T-cell (primary cell): ENCODE data around the gene FBXO11. TPM values are rescaled to one million over a fixed set of nuclear protein-coding genes. Genes with fewer than 3 reads are reported as not detected.

Experiments used
- ATAC-seq, 4 experiments: fragments of 200-7000 bp in 3 of 4; fragments of 150-1000 bp in 1 of 4; cut with Tn5 transposase; replicated peaks in 1 of 4; 1 replicate in 3 of 4; 2 replicates in 1 of 4; pipeline ENCODE4 v1.10.0; 2021; ENCODE audit warnings: moderate library complexity in 3 of 4, mild to moderate bottlenecking in 2 of 4, moderate number of reproducible peaks in 1 of 4
- CTCF ChIA-PET, 2 donors: fragments of 300-600 bp; sonication (Branson Sonifier 250); formaldehyde crosslinking; loops; one replicate each; lab custom pipeline; 2022; ENCODE audit warnings: antibody characterized with exemption in 2 of 2; lab: Charles Lee
- POLR2A ChIA-PET, 2 donors: fragments of 300-600 bp; sonication (Branson Sonifier 250); formaldehyde crosslinking; loops; one replicate each; lab custom pipeline; 2022; ENCODE audit warnings: antibody characterized with exemption in 2 of 2; lab: Charles Lee
- DNase-seq, 35 experiments: peaks; one replicate each; pipeline versions ENCODE4 v3.0.0 to v3.0.0-alpha.2; 2013 to 2023
- H3K27ac ChIP-seq: one replicate; pipeline ENCODE4 v1.5.1; 2013; ENCODE audit warnings: low read length
- H3K27me3 ChIP-seq, 2 experiments: replicated peaks in 1 of 2; 1 replicate in 1 of 2; 2 replicates in 1 of 2; pipeline versions ENCODE4 v1.6.1 to v1.7.0; 2013; ENCODE audit warnings: low read length in 1 of 2, mixed read lengths in 1 of 2; ENCODE audit not compliant: control insufficient read depth in 2 of 2, insufficient read depth in 2 of 2; ENCODE audit errors: extremely low read depth in 1 of 2
- H3K36me3 ChIP-seq, 2 donors: 1 replicate in 1 of 2; 2 replicates in 1 of 2; pipeline versions ENCODE4 v1.6.1 to v1.7.0; 2013; ENCODE audit warnings: low read length in 1 of 2; ENCODE audit not compliant: control insufficient read depth in 2 of 2, insufficient read depth in 1 of 2; ENCODE audit errors: extremely low read depth in 1 of 2
- H3K4me1 ChIP-seq, 2 experiments: 1 replicate in 1 of 2; 2 replicates in 1 of 2; pipeline versions ENCODE4 v1.6.1 to v1.7.0; 2013; ENCODE audit warnings: low read length in 2 of 2, mixed read lengths in 1 of 2; ENCODE audit not compliant: insufficient read depth in 2 of 2, control insufficient read depth in 1 of 2; ENCODE audit errors: extremely low read depth in 1 of 2
- H3K4me3 ChIP-seq, 2 donors: 1 replicate in 1 of 2; 2 replicates in 1 of 2; pipeline versions ENCODE4 v1.5.1 to v1.7.0; 2013; ENCODE audit warnings: mild to moderate bottlenecking in 2 of 2, low read length in 1 of 2, moderate library complexity in 1 of 2; ENCODE audit not compliant: control insufficient read depth in 1 of 2; ENCODE audit errors: extremely low read depth in 1 of 2
- H3K9me3 ChIP-seq: 2 replicates; pipeline ENCODE4 v1.7.0; 2013
- H3K27ac Mint-ChIP-seq, 2 donors: one replicate each; pipeline ENCODE4 v1.8.0; 2020 to 2021; ENCODE audit warnings: mild to moderate bottlenecking in 2 of 2, mixed read lengths in 2 of 2
- H3K27me3 Mint-ChIP-seq, 2 donors: one replicate each; pipeline ENCODE4 v1.8.0; 2021 to 2022; ENCODE audit warnings: mixed read lengths in 2 of 2
- H3K36me3 Mint-ChIP-seq: one replicate; pipeline ENCODE4 v1.8.0; 2021; ENCODE audit warnings: mixed read lengths
- H3K4me1 Mint-ChIP-seq, 3 donors: one replicate each; pipeline ENCODE4 v1.8.0; 2020 to 2022; ENCODE audit warnings: mixed read lengths in 3 of 3, mild to moderate bottlenecking in 1 of 3
- H3K4me3 Mint-ChIP-seq, 3 donors: one replicate each; pipeline ENCODE4 v1.8.0; 2020 to 2022; ENCODE audit warnings: mild to moderate bottlenecking in 3 of 3, mixed read lengths in 3 of 3, moderate library complexity in 3 of 3
- H3K9me3 Mint-ChIP-seq, 3 donors: one replicate each; pipeline ENCODE4 v1.8.0; 2020 to 2022; ENCODE audit warnings: mixed read lengths in 3 of 3
- WGBS: methylation state at CpG from one replicate; pipeline ENCODE4 v1.1.5; 2013; ENCODE audit warnings: missing lambda C conversion rate; ENCODE audit not compliant: insufficient coverage; 5-methylcytosine and 5-hydroxymethylcytosine counted together
- total RNA-seq, 35 experiments: library from RNA in 6 of 35; stranded (reverse) in 6 of 35; fragments of 120-200 nt in 1 of 35; gene quantifications; one replicate each; pipeline versions ENCODE4 v1.2.1 to v1.2.4 and lab custom pipeline; 2013 to 2026

Gene FBXO11
- total RNA-seq, 5 donors from 2014 or later (not counting 1 experiment from before 2014, with no cell fraction given) = 70.2 to 90.0 (median 74.6) TPM

DNA sequence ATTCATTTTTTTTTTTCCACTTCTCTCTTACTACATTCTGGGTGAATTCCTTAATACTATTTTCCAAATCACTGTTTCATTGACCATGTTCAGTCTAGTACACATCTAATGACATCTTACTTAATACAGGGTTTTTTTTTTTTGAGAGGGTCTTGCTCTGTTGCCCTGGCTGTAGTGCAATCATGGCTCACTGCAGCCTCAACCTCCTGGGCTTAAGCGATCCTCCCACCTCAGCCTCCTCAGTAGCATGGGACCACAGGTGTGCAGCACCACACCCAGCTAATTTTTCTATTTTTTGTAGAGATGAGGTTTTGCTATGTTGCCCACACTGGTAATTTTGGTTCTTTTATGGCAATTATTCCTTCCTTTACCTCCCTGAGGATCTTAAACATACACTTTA is 29.4 kb downstream of the FBXO11 start:
- Mint-ChIP-seq H3K9me3 (no peaks in the 10 kb centered on the region), H3K36me3 (peaks cover 23% of the 10 kb centered on the region), H3K27me3 (no peaks in the 10 kb centered on the region), H3K4me3 (no peak overlapping the region), H3K4me1 (peaks cover 64 to 72% (median 71%) of the 10 kb centered on the region in 3 donors), H3K27ac (peak overlapping the region; percentile 29 to 40)
- peaks cover 0 to 9% of the 10 kb centered on the region in 2 donors for H3K36me3 ChIP-seq
- H3K9me3 ChIP-seq = no peaks in the 10 kb centered on the region
- ATAC-seq = no peak
- no peak overlapping the region for H3K4me3 ChIP-seq
- POLR2A ChIA-PET = interaction anchor here in 1 of 2 donors (1.0 kb wide), 1 partner anchor 11 kb away, joined by 3 read pairs; no protein-coding TSS in a partner anchor
- H3K27ac ChIP-seq = no peak overlapping the region
- WGBS = no CpG with 5 or more reads among the region's 1 CpG
- CTCF ChIA-PET = no interaction called here
- H3K27me3 ChIP-seq = no peaks in the 10 kb centered on the region
- no peak for DNase-seq
- H3K4me1 ChIP-seq = peaks cover 7 to 22% of the 10 kb centered on the region in 2 experiments

DNA sequence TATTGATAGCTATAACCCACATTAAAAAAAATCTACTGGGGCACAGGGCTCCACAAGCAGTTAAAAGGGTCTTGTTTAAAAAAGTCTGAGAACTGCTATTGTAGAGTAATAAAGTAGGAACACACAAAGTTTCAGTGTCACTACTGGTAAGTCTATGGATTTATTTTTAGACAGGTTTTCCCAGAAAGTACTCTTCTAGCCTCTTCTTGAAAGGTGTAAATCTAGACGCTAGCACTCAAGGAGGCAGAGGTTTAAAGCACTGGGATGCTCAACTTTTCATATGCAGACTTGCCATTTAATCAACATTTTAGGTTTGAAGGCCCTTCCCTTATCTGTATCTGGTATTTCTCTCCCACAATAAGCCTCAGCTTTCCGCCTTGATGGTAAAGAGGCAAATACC is 33.4 kb downstream of the FBXO11 start:
- H3K4me3 ChIP-seq = no peak overlapping the region
- H3K27ac Mint-ChIP-seq = peak overlapping the region in 1 of 2 donors; percentile 56
- H3K36me3 Mint-ChIP-seq = peaks cover 24% of the 10 kb centered on the region
- POLR2A ChIA-PET = interaction anchor here in 1 of 2 donors (0.6 kb wide), 1 partner anchor 20 kb away, joined by 3 read pairs; no protein-coding TSS in a partner anchor
- peaks cover 21 to 24% of the 10 kb centered on the region in 2 experiments for H3K4me1 ChIP-seq
- peaks cover 0 to 14% of the 10 kb centered on the region in 2 donors for H3K36me3 ChIP-seq
- H3K4me1 Mint-ChIP-seq = peaks cover 67 to 85% (median 79%) of the 10 kb centered on the region in 3 donors
- H3K9me3 Mint-ChIP-seq = no peaks in the 10 kb centered on the region
- CTCF ChIA-PET = interaction anchor here (0.6 to 1.5 kb wide), 3 partner anchors 10 to 14 kb away, joined by 3 to 4 read pairs (median 4); no protein-coding TSS in a partner anchor
- no peak overlapping the region for H3K4me3 Mint-ChIP-seq
- DNase-seq (no peak), ATAC-seq (no peak)
- H3K27me3 Mint-ChIP-seq = no peaks in the 10 kb centered on the region
- no peaks in the 10 kb centered on the region for H3K9me3 ChIP-seq
- no peaks in the 10 kb centered on the region for H3K27me3 ChIP-seq
- 100% methylated on average over 1 of the region's 2 CpGs for WGBS
- H3K27ac ChIP-seq = no peak overlapping the region

DNA sequence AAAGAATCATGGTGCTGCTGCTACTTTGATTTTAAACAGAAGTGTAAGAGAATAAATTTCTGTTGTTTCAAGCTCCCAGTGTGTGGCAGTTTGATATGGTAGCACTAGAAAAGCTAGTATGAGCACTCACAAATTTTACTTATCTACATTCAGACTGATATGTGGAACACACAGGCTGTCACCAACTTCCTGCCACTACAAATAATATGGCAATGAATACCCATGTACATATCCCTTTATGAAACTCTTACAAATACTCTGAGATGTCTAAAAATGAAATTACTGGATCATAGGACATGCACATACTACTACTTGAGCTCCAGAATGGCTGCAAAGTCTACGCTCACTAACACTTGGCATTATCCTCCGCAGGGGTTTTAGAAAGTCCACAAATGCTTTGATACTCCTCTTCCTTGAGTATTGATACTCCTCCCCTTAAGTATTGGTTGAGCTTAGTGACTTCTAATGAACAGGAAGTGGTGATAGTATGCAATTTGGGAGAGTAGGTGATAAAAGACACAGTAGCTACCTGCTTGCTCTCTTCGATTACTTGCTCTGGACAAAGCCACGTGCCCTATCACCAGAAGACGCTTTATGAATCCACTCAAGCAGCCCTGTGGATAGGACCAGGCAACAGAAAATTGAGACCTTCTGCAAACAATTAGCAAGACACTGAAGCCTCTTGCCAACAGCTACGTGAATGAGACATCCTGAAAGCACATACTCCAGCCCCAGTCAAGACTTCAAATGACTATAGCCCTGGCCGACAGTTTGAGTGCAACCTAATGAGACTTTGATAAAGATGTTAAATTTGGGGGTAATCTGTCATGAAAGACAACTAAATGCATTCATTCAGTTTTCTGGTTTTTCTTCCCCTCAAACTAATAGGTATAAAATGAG is 35.4 kb downstream of the FBXO11 start:
- ChIA-PET POLR2A (interaction anchor here in 1 of 2 donors (0.6 to 1.2 kb wide), 3 partner anchors 12 to 36 kb away, joined by 3 to 4 read pairs (median 3); partner anchors contain the start of gene FBXO11), CTCF (interaction anchor here (0.5 to 1.6 kb wide), 5 partner anchors 9 to 330 kb away, joined by 3 to 4 read pairs (median 3); no protein-coding TSS in a partner anchor)
- Histone ChIP-seq H3K27ac (peak overlapping the region; percentile 2), H3K36me3 (peaks cover 0 to 14% of the 10 kb centered on the region in 2 donors), H3K9me3 (no peaks in the 10 kb centered on the region), H3K4me1 (peaks cover 21 to 25% of the 10 kb centered on the region in 2 experiments), H3K4me3 (no peak overlapping the region), H3K27me3 (no peaks in the 10 kb centered on the region)
- H3K27me3 Mint-ChIP-seq = no peaks in the 10 kb centered on the region
- 89% methylated on average over 3 of the region's 7 CpGs for WGBS
- H3K36me3 Mint-ChIP-seq = peaks cover 15% of the 10 kb centered on the region
- H3K9me3 Mint-ChIP-seq = no peaks in the 10 kb centered on the region
- DNase-seq (no peak), ATAC-seq (peak in 2 of 4 experiments; percentile 38 to 50)
- H3K27ac Mint-ChIP-seq = peak overlapping the region; percentile 70 to 88
- H3K4me3 Mint-ChIP-seq = peak overlapping the region in 1 of 3 donors; percentile 7
- peaks cover 67 to 86% (median 81%) of the 10 kb centered on the region in 3 donors for H3K4me1 Mint-ChIP-seq

DNA sequence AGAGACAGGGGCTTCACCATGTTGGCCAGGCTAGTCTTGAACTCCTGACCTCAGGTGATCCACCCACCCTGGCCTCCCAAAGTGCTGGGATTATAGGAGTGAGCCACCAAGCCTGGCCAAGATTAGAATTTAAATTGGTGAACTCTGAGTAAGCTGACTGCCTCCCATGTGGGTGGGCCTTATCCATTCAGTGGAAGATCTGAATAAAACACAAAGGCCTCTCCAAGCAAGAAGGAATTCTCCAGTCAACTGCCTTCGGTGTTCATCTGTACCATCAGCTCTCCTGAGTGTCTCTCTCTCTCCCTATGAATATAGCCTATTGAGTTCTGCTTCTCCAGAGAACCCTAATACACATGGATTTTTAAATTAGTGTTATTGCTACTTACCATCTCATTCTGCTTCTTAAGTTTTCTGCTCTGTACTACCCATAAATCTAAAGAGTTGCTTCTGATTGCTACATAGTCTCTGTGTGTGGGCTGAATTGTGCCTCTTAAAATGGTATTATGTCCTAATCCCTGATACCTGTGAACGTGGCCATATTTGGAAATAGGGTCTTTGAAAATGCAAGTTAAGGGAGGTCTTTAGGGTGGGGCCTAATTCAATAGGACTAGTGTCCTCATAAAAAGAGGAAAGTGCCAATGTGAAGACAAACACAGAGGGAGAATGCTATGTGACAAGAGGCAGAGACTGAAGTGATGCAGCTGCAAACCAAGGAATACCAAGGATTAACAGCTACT is 36.3 kb downstream of the FBXO11 start:
- H3K27me3 Mint-ChIP-seq = no peaks in the 10 kb centered on the region
- ChIA-PET CTCF (interaction anchor here in 1 of 2 donors (1.6 kb wide), 1 partner anchor 33 kb away, joined by 4 read pairs; no protein-coding TSS in a partner anchor), POLR2A (interaction anchor here in 1 of 2 donors (1.2 kb wide), 1 partner anchor 37 kb away, joined by 4 read pairs; the partner anchor contains the start of gene FBXO11)
- H3K9me3 ChIP-seq = no peaks in the 10 kb centered on the region
- WGBS = 88% methylated on average over 1 of the region's 2 CpGs
- peak overlapping the region in 1 of 2 donors; percentile 42 for H3K27ac Mint-ChIP-seq
- DNase-seq (no peak), ATAC-seq (no peak)
- no peak overlapping the region for H3K4me3 ChIP-seq
- peaks cover 75 to 89% (median 84%) of the 10 kb centered on the region in 3 donors for H3K4me1 Mint-ChIP-seq
- H3K36me3 ChIP-seq = peaks cover 0 to 14% of the 10 kb centered on the region in 2 donors
- H3K36me3 Mint-ChIP-seq = peaks cover 18% of the 10 kb centered on the region
- H3K27ac ChIP-seq = no peak overlapping the region
- no peak overlapping the region for H3K4me3 Mint-ChIP-seq
- H3K27me3 ChIP-seq = no peaks in the 10 kb centered on the region
- peaks cover 21 to 25% of the 10 kb centered on the region in 2 experiments for H3K4me1 ChIP-seq
- no peaks in the 10 kb centered on the region for H3K9me3 Mint-ChIP-seq

DNA sequence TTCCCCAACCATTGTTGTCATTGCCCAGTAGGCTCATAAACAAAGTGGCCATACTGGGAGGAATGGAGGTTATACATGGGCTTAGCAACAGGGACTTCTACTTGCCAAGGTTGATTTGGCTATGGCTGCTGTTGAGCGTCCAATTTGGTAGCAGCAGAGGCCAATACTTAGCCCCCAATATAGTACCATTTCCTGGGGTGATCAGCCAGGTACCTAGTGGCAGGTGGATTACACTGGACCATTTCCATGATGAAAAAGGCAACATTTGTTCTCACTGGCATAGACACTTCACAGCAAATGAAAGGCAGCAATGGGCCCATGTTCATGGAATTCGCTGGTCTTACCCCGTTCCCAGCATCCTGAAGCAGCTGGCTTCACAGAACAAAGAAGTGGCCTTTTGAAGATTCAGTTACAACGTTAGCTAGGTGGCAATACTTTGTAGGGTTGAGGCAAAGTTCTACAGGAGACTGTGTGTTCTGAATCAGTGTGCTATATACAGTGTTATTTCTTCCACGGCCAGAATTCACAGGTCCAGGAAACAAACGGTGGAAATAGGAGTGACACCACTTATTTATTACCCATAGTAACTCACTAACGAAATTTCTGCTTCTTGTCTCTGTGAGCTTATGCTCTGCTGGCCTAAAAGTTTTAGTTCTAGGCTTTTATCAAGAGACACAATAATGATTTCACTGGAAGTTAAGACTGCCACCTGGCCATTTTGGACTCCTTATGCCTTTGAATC is 37.5 kb downstream of the FBXO11 start:
- peaks cover 21 to 23% of the 10 kb centered on the region in 2 experiments for H3K4me1 ChIP-seq
- H3K27me3 Mint-ChIP-seq = no peaks in the 10 kb centered on the region
- no peaks in the 10 kb centered on the region for H3K9me3 Mint-ChIP-seq
- WGBS = 100% methylated on average over 3 of the region's 7 CpGs
- ChIA-PET POLR2A (no interaction called here), CTCF (interaction anchor here in 1 of 2 donors (0.6 kb wide), 1 partner anchor 34 kb away, joined by 4 read pairs; no protein-coding TSS in a partner anchor)
- DNase-seq (no peak), ATAC-seq (no peak)
- H3K4me3 Mint-ChIP-seq = no peak overlapping the region
- peaks cover 0 to 12% of the 10 kb centered on the region in 2 donors for H3K36me3 ChIP-seq
- peaks cover 18% of the 10 kb centered on the region for H3K36me3 Mint-ChIP-seq
- H3K4me1 Mint-ChIP-seq = peaks cover 80 to 94% (median 92%) of the 10 kb centered on the region in 3 donors
- H3K27me3 ChIP-seq = no peaks in the 10 kb centered on the region
- peak overlapping the region; percentile 26 to 50 for H3K27ac Mint-ChIP-seq
- H3K9me3 ChIP-seq = no peaks in the 10 kb centered on the region
- no peak overlapping the region for H3K27ac ChIP-seq
- no peak overlapping the region for H3K4me3 ChIP-seq
